SK-N-SH (cell line): ENCODE data around the gene ARHGEF10L. TPM values are rescaled to one million over a fixed set of nuclear protein-coding genes. Genes with fewer than 3 reads are reported as not detected.

Experiments
- CTCF ChIA-PET: fragments of 300-600, 350-600 bp; formaldehyde crosslinking; extraction: SDS; loops from one replicate; lab custom pipeline; 2021; lab: Yijun Ruan, JAX
- POLR2A ChIA-PET: fragments of 350-600 bp; sonication (Branson Sonifier 250); formaldehyde crosslinking; extraction: SDS; loops from one replicate; lab custom pipeline; 2020; ENCODE audit warnings: antibody characterized with exemption, inconsistent platforms; lab: Yijun Ruan, JAX
- DNase-seq: peaks from one replicate; pipeline ENCODE4 v3.0.0; 2012
- H2AFZ ChIP-seq: fragments of 200-600 bp; sonication (generic); 2 replicates; pipeline ENCODE4 v1.8.1; 2016; ENCODE audit warnings: antibody characterized with exemption, mild to moderate bottlenecking, low read depth
- H3F3A ChIP-seq: fragments of 200-600 bp; sonication (generic); replicated peaks from 2 replicates; pipeline ENCODE3; 2016; ENCODE audit warnings: antibody characterized with exemption, mild to moderate bottlenecking; ENCODE audit not compliant: insufficient read depth
- H3K27ac ChIP-seq, 2 experiments: fragments of 200-500 bp in 1 of 2; fragments of 200-600 bp in 1 of 2; sonication (Bioruptor generic) in 1 of 2; sonication (generic), shearing (Covaris generic) in 1 of 2; 2 replicates each; pipeline versions ENCODE4 v1.5.1 to v1.6.1; 2014 to 2016; ENCODE audit warnings: low read depth in 2 of 2, inconsistent platforms in 1 of 2, low read length in 1 of 2, mild to moderate bottlenecking in 1 of 2, mixed read lengths in 1 of 2
- H3K27me3 ChIP-seq: fragments of 200-600 bp; sonication (generic), shearing (Covaris generic); 2 replicates; pipeline ENCODE4 v1.6.1; 2016; ENCODE audit warnings: mixed run types; ENCODE audit not compliant: insufficient read depth
- H3K36me3 ChIP-seq, 2 experiments: fragments of 200-500 bp in 1 of 2; fragments of 200-600 bp in 1 of 2; sonication (Bioruptor generic) in 1 of 2; sonication (generic) in 1 of 2; replicated peaks in 1 of 2; 2 replicates each; pipeline versions ENCODE3 to v1.5.1; 2014 to 2016; ENCODE audit warnings: low read length in 1 of 2, mild to moderate bottlenecking in 1 of 2; ENCODE audit not compliant: insufficient read depth in 2 of 2, control insufficient read depth in 1 of 2
- H3K4me1 ChIP-seq, 2 experiments: fragments of 200-500 bp in 1 of 2; fragments of 200-600 bp in 1 of 2; sonication (Bioruptor generic) in 1 of 2; sonication (generic), shearing (Covaris generic) in 1 of 2; 2 replicates each; pipeline versions ENCODE4 v1.5.1 to v1.6.1; 2014 to 2016; ENCODE audit warnings: low read depth in 1 of 2, low read length in 1 of 2, mixed run types in 1 of 2; ENCODE audit not compliant: insufficient read depth in 2 of 2, control insufficient read depth in 1 of 2
- H3K4me2 ChIP-seq: fragments of 200-600 bp; sonication (generic), shearing (Covaris generic); 2 replicates; pipeline ENCODE4 v1.6.1; 2017; ENCODE audit warnings: mixed run types
- H3K4me3 ChIP-seq, 2 experiments: fragments of 200-500 bp in 1 of 2; fragments of 200-600 bp in 1 of 2; sonication (Bioruptor generic) in 1 of 2; sonication (generic), shearing (Covaris generic) in 1 of 2; 2 replicates each; pipeline versions ENCODE4 v1.5.1 to v1.8.1; 2014 to 2016; ENCODE audit warnings: low read depth in 2 of 2, inconsistent platforms in 1 of 2, low read length in 1 of 2, mild to moderate bottlenecking in 1 of 2, mixed read lengths in 1 of 2, moderate library complexity in 1 of 2
- H3K79me2 ChIP-seq: fragments of 200-600 bp; sonication (generic); 2 replicates; pipeline ENCODE4 v1.8.1; 2017; ENCODE audit warnings: mild to moderate bottlenecking; ENCODE audit not compliant: insufficient read depth
- H3K9ac ChIP-seq: fragments of 200-600 bp; sonication (generic); 2 replicates; pipeline ENCODE4 v1.6.1; 2017; ENCODE audit warnings: mixed run types
- H3K9me2 ChIP-seq: fragments of 200-600 bp; sonication (generic); 2 replicates; pipeline ENCODE4 v1.6.1; 2017; ENCODE audit warnings: mixed run types
- H3K9me3 ChIP-seq: fragments of 200-600 bp; sonication (generic); 2 replicates; pipeline ENCODE4 v1.6.1; 2017; ENCODE audit warnings: mixed run types, mild to moderate bottlenecking, moderate library complexity
- H4K20me1 ChIP-seq: fragments of 200-600 bp; sonication (generic); 2 replicates; pipeline ENCODE4 v1.6.1; 2017; ENCODE audit warnings: mild to moderate bottlenecking, mixed run types; ENCODE audit not compliant: insufficient read depth
- EZH2phosphoT487 ChIP-seq: fragments of 200-600 bp; sonication (generic); IDR thresholded peaks from 2 replicates; pipeline ENCODE4 v1.6.1; 2017; ENCODE audit warnings: low read depth, mixed run types, mild to moderate bottlenecking, antibody characterized with exemption, moderate library complexity, borderline replicate concordance
- FOSL2 ChIP-seq: IDR thresholded peaks from 2 replicates; pipeline ENCODE4 v1.4.0; 2012; ENCODE audit warnings: low read depth, mild to moderate bottlenecking, moderate library complexity, borderline replicate concordance
- GABPA ChIP-seq: IDR thresholded peaks from 2 replicates; pipeline ENCODE4 v1.4.0; 2012; ENCODE audit warnings: low read depth, mild to moderate bottlenecking
- MXI1 ChIP-seq: IDR thresholded peaks from 2 replicates; pipeline ENCODE4 v1.6.1; 2012; ENCODE audit warnings: mild to moderate bottlenecking, low read depth, low read length, improper control_type of control experiment
- POLR2AphosphoS5 ChIP-seq: IDR thresholded peaks from 2 replicates; pipeline ENCODE4 v1.6.1; 2012; ENCODE audit warnings: low read depth, low read length
- RFX5 ChIP-seq: IDR thresholded peaks from 2 replicates; pipeline ENCODE4 v1.6.1; 2012; ENCODE audit warnings: mild to moderate bottlenecking, improper control_type of control experiment, low read length
- TEAD4 ChIP-seq: IDR thresholded peaks from 2 replicates; pipeline ENCODE4 v1.4.0; 2012; ENCODE audit warnings: mild to moderate bottlenecking, borderline replicate concordance; ENCODE audit not compliant: insufficient read depth
- WGBS: methylation state at CpG from one replicate; pipeline ENCODE4 v1.1.6; 2017; ENCODE audit warnings: low lambda C conversion rate; 5-methylcytosine and 5-hydroxymethylcytosine counted together
- polyA plus RNA-seq, 3 experiments: library from polyadenylated mRNA; depleted of rRNA; stranded (reverse); fragments of >200 nt; gene quantifications; 2 replicates each; pipeline ENCODE4 v1.2.3, GENCODE V29; 2012
- TF ChIP-seq, protein P1 (sequence below): IDR thresholded peaks from 2 replicates; pipeline ENCODE4; 2012
- TF ChIP-seq, protein P2 (sequence below): IDR thresholded peaks from 2 replicates; pipeline ENCODE4 v1.4.0; 2012; ENCODE audit warnings: low read depth

The ARHGEF10L gene
- polyA plus RNA-seq, 1 of the 3 experiments (the other 2 are of a cell fraction), result 12.5 TPM

DNA sequence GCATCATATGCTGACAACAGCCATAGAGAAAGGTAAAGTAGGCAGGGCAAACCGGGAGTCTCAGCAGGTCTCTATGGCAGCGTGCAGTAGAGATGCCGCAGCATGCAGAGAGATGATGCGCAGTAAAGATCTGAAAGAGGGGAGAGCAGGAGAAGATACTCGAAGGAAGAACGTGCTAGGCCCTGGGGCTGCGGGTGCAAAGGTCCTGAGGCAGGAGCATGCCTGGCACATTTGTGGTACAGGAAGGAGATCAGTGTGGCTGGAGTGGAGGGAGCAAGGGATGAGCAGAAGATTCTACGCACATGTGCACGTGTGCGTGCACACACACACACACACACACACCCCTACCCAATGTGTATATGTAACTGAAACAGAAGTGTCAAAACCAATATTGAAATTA is 45.0 kb downstream of the ARHGEF10L start:
- CTCF ChIA-PET, result interaction anchor here (1.5 to 6.4 kb wide), 4 partner anchors 11 to 82 kb away, joined by 5 to 44 read pairs (median 14); no protein-coding TSS in a partner anchor

DNA sequence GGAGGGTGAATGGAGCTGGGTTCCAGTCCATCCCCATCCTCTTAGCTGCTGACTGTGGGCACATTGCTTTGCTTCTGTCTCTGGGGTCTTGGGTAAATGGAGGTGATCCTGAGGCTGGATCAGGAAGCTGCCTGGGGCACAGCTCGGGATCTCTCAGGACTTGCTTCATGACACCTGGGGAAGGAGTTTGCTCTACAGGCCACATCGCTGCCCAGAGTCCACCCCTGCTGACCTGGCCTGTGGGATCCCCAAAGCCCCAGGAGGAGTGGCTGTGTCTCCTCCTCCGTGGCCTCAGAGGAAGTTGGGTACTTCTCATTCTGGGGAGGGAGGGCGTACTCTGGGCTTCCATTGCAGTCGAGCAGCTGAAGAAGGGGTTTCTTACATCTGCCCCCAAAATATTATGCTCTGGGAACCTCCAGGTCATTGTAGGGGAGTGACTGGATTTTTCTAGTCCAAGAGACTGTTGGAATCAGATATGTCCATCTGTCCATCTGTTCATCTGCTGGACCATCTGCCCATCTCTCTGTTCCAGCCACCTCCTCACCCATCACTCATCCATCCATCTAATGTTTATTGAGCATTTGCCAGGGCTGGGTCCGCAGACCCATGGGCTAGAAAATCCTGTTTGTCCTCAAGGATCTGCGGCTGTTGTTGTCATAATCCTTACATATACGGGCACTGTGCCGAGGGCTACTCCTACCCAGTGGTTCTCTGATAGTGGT is 45.9 kb downstream of the ARHGEF10L start:
- peak overlapping the region in 1 of 2 experiments; percentile 90; a peak in 2 of 4 replicates for H3K27ac ChIP-seq
- H3F3A ChIP-seq, result peaks cover 11% of the 10 kb centered on the region
- H3K9me2 ChIP-seq, result no peaks in the 10 kb centered on the region
- H3K27me3 ChIP-seq, result no peaks in the 10 kb centered on the region
- no peak overlapping the region for H3K4me3 ChIP-seq
- peak overlapping the region; percentile 29; the same call in 1 of the 2 replicates for H3K4me2 ChIP-seq
- CTCF ChIA-PET, result interaction anchor here (0.9 to 6.4 kb wide), 4 partner anchors 12 to 84 kb away, joined by 3 to 44 read pairs (median 12); no protein-coding TSS in a partner anchor
- peaks cover 0 to 5% of the 10 kb centered on the region in 2 experiments for H3K36me3 ChIP-seq
- no peaks in the 10 kb centered on the region for H3K9me3 ChIP-seq
- WGBS, result 89% methylated on average over 5 of the region's 9 CpGs
- no peak for TF ChIP-seq MXI1
- no peak for TF ChIP-seq FOSL2
- TF ChIP-seq, protein P1, sequence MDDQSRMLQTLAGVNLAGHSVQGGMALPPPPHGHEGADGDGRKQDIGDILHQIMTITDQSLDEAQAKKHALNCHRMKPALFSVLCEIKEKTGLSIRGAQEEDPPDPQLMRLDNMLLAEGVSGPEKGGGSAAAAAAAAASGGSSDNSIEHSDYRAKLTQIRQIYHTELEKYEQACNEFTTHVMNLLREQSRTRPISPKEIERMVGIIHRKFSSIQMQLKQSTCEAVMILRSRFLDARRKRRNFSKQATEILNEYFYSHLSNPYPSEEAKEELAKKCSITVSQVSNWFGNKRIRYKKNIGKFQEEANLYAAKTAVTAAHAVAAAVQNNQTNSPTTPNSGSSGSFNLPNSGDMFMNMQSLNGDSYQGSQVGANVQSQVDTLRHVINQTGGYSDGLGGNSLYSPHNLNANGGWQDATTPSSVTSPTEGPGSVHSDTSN, result no peak
- TF ChIP-seq POLR2AphosphoS5, result no peak
- TF ChIP-seq GABPA, result no peak
- TF ChIP-seq, protein P2, sequence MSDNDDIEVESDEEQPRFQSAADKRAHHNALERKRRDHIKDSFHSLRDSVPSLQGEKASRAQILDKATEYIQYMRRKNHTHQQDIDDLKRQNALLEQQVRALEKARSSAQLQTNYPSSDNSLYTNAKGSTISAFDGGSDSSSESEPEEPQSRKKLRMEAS, result no peak
- no peak overlapping the region for H2AFZ ChIP-seq
- no peak overlapping the region for H3K9ac ChIP-seq
- DNase-seq, result no peak
- no peaks in the 10 kb centered on the region for H4K20me1 ChIP-seq
- peaks cover 18 to 63% of the 10 kb centered on the region in 2 experiments for H3K4me1 ChIP-seq
- H3K79me2 ChIP-seq, result no peaks in the 10 kb centered on the region
- POLR2A ChIA-PET, result interaction anchor here (1.0 to 3.1 kb wide), 2 partner anchors 12 to 56 kb away, joined by 3 to 11 read pairs; no protein-coding TSS in a partner anchor

More for the DNA sequence above, 45.0 kb downstream of the ARHGEF10L start:
- POLR2A ChIA-PET, result interaction anchor here (1.0 kb wide), 1 partner anchor 55 kb away, joined by 3 read pairs; no protein-coding TSS in a partner anchor
- TF ChIP-seq EZH2phosphoT487 (no peak), TEAD4 (no peak), RFX5 (no peak)
- TF ChIP-seq, protein P2, result no peak
- TF ChIP-seq, protein P1, result no peak
- Histone ChIP-seq H3K79me2 (no peaks in the 10 kb centered on the region), H3K27me3 (no peaks in the 10 kb centered on the region), H3K9me3 (no peaks in the 10 kb centered on the region), H2AFZ (no peak overlapping the region), H4K20me1 (0 out of 2 replicates have a peak, but pooled peaks cover 4% of the 10 kb centered on the region), H3K27ac (no peak overlapping the region), H3K4me1 (peaks cover 18 to 63% of the 10 kb centered on the region in 2 experiments), H3F3A (peaks cover 11% of the 10 kb centered on the region), H3K36me3 (no peaks in the 10 kb centered on the region), H3K4me3 (no peak overlapping the region), H3K9ac (no peak overlapping the region), H3K4me2 (no peak overlapping the region), H3K9me2 (no peaks in the 10 kb centered on the region)
- no peak for DNase-seq
- WGBS, result 97% methylated on average over 10 of the region's 10 CpGs
